ENCODE data around the gene IL12A. TPM values are rescaled to one million over a fixed set of nuclear protein-coding genes. Genes with fewer than 3 reads are reported as not detected.
A peak's percentile ranks its signal among the peaks of the same experiment; 100 is the strongest.

IL12A gene
- total and polyA plus RNA-seq, 10 of the 15 experiments (the other 5 are each of a cell fraction or from before 2014, with no cell fraction given): 0.50 to 10.9 (median 3.5) TPM

GRCh38 chr3:159988617-159989271, at the start of gene IL12A (continued):
- TF ChIP-seq KAT2A (conservative IDR thresholded peaks at IDR 0.05; ENCODE audit: control insufficient read depth, low read depth, low read length): no peak
- TF ChIP-seq ZBTB33 (IDR thresholded peaks at IDR 0.05): no peak
- no peak; the same call in 1 of the 2 replicates for TF ChIP-seq EED (IDR thresholded peaks at IDR 0.05; ENCODE audit: low read depth)
- no peak for TF ChIP-seq GABPA (IDR thresholded peaks at IDR 0.05; ENCODE audit: low read depth)
- TF ChIP-seq BCL11A (IDR thresholded peaks at IDR 0.05; ENCODE audit: low read depth, low read length): no peak
- no peak for TF ChIP-seq CHD4 (IDR thresholded peaks at IDR 0.05)
- no peak for TF ChIP-seq SIN3A (IDR thresholded peaks at IDR 0.05; ENCODE audit: low read depth, low read length)
- no peak for TF ChIP-seq ELK1 (IDR thresholded peaks at IDR 0.05; ENCODE audit: low read depth, low read length)
- TF ChIP-seq USF1 (IDR thresholded peaks at IDR 0.05; ENCODE audit: borderline replicate concordance, extremely low read length, insufficient read depth, low read depth, low read length): no peak
- TF ChIP-seq ZBTB40 (IDR thresholded peaks at IDR 0.05; ENCODE audit: borderline replicate concordance): no peak
- TF ChIP-seq NKRF (conservative IDR thresholded peaks at IDR 0.05): no peak
- TF ChIP-seq RUNX3 (IDR thresholded peaks at IDR 0.05; ENCODE audit: low read length): no peak; the same call in none of the 2 replicates
- TF ChIP-seq SPI1 (IDR thresholded peaks at IDR 0.05; ENCODE audit: borderline replicate concordance, insufficient read depth, low read depth, low read length): no peak
- peak; percentile 45; the same call in 1 of the 2 replicates for TF ChIP-seq TCF12 (IDR thresholded peaks at IDR 0.05; ENCODE audit: low read depth, low read length)
- no peak for TF ChIP-seq ZNF687 (IDR thresholded peaks at IDR 0.05)
